Measurements from ENCODE around the gene CDR2.

The CDR2 gene

DNA sequence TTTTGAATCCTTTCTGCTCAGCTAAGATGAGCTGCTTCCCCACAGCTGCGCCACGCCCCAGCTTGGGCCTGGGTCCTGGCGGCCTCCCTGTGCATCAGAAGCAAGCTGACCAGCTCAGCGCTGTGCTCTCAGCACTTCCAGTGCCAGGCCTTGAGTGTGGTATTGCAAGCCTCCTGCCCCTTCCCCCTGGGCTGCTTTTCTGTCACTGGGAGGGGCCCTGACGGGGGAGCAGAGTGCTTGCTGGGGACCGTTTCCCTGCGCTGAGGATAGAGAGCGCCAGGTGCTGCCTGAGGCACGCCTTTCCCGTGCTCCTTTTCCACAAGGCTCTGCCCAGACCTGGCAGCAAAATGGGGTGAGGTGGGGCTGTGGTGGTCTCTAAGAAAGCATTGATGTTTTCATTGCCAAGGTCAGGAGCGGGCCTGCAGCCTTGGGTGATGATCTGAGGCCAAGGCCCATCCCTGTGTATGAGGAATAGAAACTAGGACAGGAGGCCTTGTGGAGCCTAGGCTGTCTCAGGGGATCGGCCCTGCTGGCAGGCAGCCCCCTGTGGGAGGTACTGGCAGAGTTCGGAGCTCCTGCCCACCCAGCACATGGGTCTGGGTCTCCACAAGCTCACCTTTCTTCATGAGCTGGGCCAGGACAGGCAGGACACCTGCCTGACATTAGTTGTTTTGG lies 47.5 kb downstream of the CDR2 start:
- no peaks in the 10 kb centered on the region for H3K9me3 ChIP-seq (ENCODE audit: low read depth, low read length)
- H3K36me3 ChIP-seq (ENCODE audit: insufficient read depth, low read length), result peaks cover 73% of the 10 kb centered on the region
- DNase-seq (ENCODE audit: low read depth, low spot score), result no peak

GRCh38 chr16:22326369-22326652 lies 48.1 kb downstream of the CDR2 start:
- Histone ChIP-seq H3K9ac (ENCODE audit: insufficient read length) (no peak overlapping the region), H3K36me3 (ENCODE audit: insufficient read depth, low read length) (peaks cover 73% of the 10 kb centered on the region), H3K27ac (no peak overlapping the region), H3K4me3 (no peak overlapping the region), H3K9me3 (ENCODE audit: low read depth, low read length) (no peaks in the 10 kb centered on the region)
- TF ChIP-seq EZH2 (IDR thresholded peaks at IDR 0.05), result no peak
- TF ChIP-seq FOXP2 (optimal IDR thresholded peaks at IDR 0.05; ENCODE audit: control extremely low read depth, extremely low read length, insufficient read depth), result no peak
- TF ChIP-seq POLR2AphosphoS5 (IDR thresholded peaks at IDR 0.05; ENCODE audit: borderline replicate concordance, low read depth, low read length), result no peak
- no peak for DNase-seq (ENCODE audit: low read depth, low spot score)

More for the DNA sequence above, 47.5 kb downstream of the CDR2 start:
- Histone ChIP-seq H3K9ac (ENCODE audit: insufficient read length) (no peak overlapping the region), H3K4me3 (no peak overlapping the region), H3K27ac (no peak overlapping the region)
- TF ChIP-seq POLR2AphosphoS5 (IDR thresholded peaks at IDR 0.05; ENCODE audit: borderline replicate concordance, low read depth, low read length) (no peak), EZH2 (IDR thresholded peaks at IDR 0.05) (no peak), FOXP2 (optimal IDR thresholded peaks at IDR 0.05; ENCODE audit: control extremely low read depth, extremely low read length, insufficient read depth) (no peak)

DNA sequence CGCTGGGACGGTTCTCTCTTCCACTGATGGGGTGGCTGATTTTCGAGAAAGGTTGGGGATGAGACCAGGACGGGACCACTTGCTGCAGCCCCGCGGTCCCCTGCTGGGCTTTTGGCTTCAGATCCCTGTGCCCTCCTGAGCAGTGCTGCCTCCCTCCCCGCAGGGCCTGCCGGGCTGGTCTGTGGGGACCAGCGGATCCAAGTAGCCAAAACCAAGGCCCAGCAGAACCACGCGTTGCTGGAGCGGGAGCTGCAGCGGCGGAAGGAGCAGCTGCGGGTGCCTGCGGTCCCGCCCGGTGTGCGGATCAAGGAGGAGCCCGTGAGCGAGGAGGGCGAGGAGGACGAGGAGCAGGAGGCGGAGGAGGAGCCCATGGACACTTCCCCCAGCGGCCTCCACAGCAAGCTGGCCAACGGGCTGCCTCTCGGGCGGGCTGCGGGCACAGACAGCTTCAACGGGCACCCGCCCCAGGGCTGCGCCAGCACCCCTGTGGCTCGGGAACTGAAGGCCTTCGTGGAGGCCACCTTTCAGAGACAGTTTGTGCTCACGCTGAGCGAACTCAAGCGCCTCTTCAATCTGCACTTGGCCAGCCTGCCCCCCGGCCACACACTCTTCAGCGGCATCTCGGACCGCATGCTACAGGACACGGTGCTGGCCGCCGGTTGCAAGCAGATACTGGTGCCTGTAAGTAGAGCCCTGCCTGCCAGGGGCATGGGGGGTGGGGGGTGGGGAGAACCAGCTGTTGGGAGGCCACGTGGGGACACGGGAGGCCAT lies 48.6 kb downstream of the CDR2 start:
- TF ChIP-seq FOXP2 (optimal IDR thresholded peaks at IDR 0.05; ENCODE audit: control extremely low read depth, extremely low read length, insufficient read depth) (no peak), EZH2 (IDR thresholded peaks at IDR 0.05) (no peak), POLR2AphosphoS5 (IDR thresholded peaks at IDR 0.05; ENCODE audit: borderline replicate concordance, low read depth, low read length) (no peak)
- DNase-seq (ENCODE audit: low read depth, low spot score), result no peak
- Histone ChIP-seq H3K9me3 (ENCODE audit: low read depth, low read length) (no peaks in the 10 kb centered on the region), H3K9ac (ENCODE audit: insufficient read length) (no peak overlapping the region), H3K36me3 (ENCODE audit: insufficient read depth, low read length) (peaks cover 74% of the 10 kb centered on the region), H3K4me3 (no peak overlapping the region), H3K27ac (no peak overlapping the region)

GRCh38 chr16:22324787-22325597 lies 49.4 kb downstream of the CDR2 start:
- no peak for DNase-seq (ENCODE audit: low read depth, low spot score)
- TF ChIP-seq EZH2 (IDR thresholded peaks at IDR 0.05) (no peak), POLR2AphosphoS5 (IDR thresholded peaks at IDR 0.05; ENCODE audit: borderline replicate concordance, low read depth, low read length) (no peak; the same call in 1 of the 2 replicates), FOXP2 (optimal IDR thresholded peaks at IDR 0.05; ENCODE audit: control extremely low read depth, extremely low read length, insufficient read depth) (no peak)
- Histone ChIP-seq H3K9ac (ENCODE audit: insufficient read length) (no peak overlapping the region), H3K36me3 (ENCODE audit: insufficient read depth, low read length) (peaks cover 77% of the 10 kb centered on the region), H3K27ac (no peak overlapping the region), H3K9me3 (ENCODE audit: low read depth, low read length) (no peaks in the 10 kb centered on the region), H3K4me3 (no peak overlapping the region)

DNA sequence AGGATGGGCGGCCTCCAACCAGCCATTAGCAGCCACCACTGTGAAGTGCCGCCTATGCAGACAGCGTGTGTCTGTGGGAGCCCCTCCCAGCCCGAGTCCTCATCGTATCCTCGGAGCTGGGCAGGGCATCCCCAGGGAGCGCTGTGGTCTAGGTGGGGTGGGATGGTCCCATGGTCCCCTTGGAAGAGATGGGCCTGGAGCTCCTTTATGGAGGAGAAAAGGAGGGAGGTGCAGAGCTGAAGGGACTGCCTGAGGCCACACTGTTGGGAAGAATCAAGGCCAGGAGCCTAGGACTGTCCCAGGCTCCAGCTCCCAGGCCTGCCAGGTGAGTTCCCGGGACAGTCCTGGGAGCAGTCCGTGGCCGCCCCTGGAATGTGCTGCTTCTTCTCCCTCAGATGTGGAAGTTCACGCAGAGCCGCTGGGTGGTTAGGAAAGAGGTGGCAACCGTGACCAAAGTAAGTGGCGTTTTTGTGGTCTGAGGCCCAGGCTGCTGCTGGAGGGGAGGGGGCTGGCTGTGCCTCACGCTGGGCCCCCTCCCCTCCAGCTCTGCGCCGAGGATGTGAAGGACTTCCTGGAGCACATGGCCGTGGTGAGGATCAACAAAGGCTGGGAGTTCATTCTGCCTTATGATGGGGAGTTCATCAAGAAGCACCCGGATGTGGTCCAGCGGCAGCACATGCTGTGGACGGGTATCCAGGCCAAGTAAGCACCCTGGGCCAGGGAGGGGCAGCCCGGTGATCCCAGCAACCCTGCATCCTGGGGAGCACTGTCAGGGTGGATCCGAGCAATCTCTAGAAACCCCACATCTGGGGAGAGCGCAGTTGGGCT lies 50.2 kb downstream of the CDR2 start:
- no peak overlapping the region for H3K4me3 ChIP-seq
- no peak for DNase-seq (ENCODE audit: low read depth, low spot score)
- H3K9ac ChIP-seq (ENCODE audit: insufficient read length), result no peak overlapping the region
- TF ChIP-seq POLR2AphosphoS5 (IDR thresholded peaks at IDR 0.05; ENCODE audit: borderline replicate concordance, low read depth, low read length) (no peak), FOXP2 (optimal IDR thresholded peaks at IDR 0.05; ENCODE audit: control extremely low read depth, extremely low read length, insufficient read depth) (no peak), EZH2 (IDR thresholded peaks at IDR 0.05) (no peak)
- no peaks in the 10 kb centered on the region for H3K9me3 ChIP-seq (ENCODE audit: low read depth, low read length)
- peaks cover 71% of the 10 kb centered on the region for H3K36me3 ChIP-seq (ENCODE audit: insufficient read depth, low read length)
- H3K27ac ChIP-seq, result no peak overlapping the region

GRCh38 chr16:22323173-22323958 lies 51.1 kb downstream of the CDR2 start:
- no peak overlapping the region for H3K9ac ChIP-seq (ENCODE audit: insufficient read length)
- H3K36me3 ChIP-seq (ENCODE audit: insufficient read depth, low read length), result peaks cover 74% of the 10 kb centered on the region
- H3K27ac ChIP-seq, result no peak overlapping the region
- H3K9me3 ChIP-seq (ENCODE audit: low read depth, low read length), result no peaks in the 10 kb centered on the region
- H3K4me3 ChIP-seq, result no peak overlapping the region
- DNase-seq (ENCODE audit: low read depth, low spot score), result no peak
- TF ChIP-seq FOXP2 (optimal IDR thresholded peaks at IDR 0.05; ENCODE audit: control extremely low read depth, extremely low read length, insufficient read depth), result no peak
- no peak for TF ChIP-seq EZH2 (IDR thresholded peaks at IDR 0.05)
- TF ChIP-seq POLR2AphosphoS5 (IDR thresholded peaks at IDR 0.05; ENCODE audit: borderline replicate concordance, low read depth, low read length), result no peak

DNA sequence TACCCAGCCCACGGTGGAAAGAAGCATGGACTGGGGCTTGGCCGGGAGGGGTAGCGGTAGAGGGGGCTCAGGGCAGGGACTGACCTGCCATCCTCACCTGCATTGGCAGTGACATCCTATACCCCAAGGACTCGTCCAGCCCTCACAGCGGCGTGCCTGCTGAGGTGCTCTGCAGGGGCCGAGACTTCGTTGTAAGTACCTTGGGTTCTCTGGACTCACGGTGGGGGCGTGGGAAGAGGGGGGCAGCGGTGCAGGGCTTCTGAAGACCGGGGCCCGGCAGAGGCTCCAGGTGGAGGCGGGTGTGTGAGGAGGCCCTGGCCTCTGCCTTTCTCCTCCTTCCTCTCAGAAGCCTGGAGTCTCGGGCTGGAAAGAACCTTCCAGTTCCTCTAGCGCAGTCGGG lies 51.7 kb downstream of the CDR2 start:
- no peak overlapping the region for H3K27ac ChIP-seq
- peaks cover 72% of the 10 kb centered on the region for H3K36me3 ChIP-seq (ENCODE audit: insufficient read depth, low read length)
- TF ChIP-seq POLR2AphosphoS5 (IDR thresholded peaks at IDR 0.05; ENCODE audit: borderline replicate concordance, low read depth, low read length), result no peak
- H3K9ac ChIP-seq (ENCODE audit: insufficient read length), result no peak overlapping the region
- no peaks in the 10 kb centered on the region for H3K9me3 ChIP-seq (ENCODE audit: low read depth, low read length)
- no peak overlapping the region for H3K4me3 ChIP-seq
- DNase-seq (ENCODE audit: low read depth, low spot score), result no peak

Measured in SK-N-MC (cell line).